Stimulated activated CD4-positive, alpha-beta T cell treated with anti-CD3 and anti-CD28 coated beads, TNF-alpha, amount 100 ng/mL, for 4 hours (primary cell): ENCODE data around the gene OR2A12.
"Not testable (repeated sequence)": the region's sequence is repeated elsewhere in the genome, so short reads cannot be mapped to it uniquely, and the experiment has no call there.

Source experiments
- DNase-seq, 3 experiments: peaks; one replicate each; pipeline ENCODE4 v3.0.0-alpha.2; 2020; ENCODE audit warnings: low read depth in 3 of 3

Gene OR2A12

DNA sequence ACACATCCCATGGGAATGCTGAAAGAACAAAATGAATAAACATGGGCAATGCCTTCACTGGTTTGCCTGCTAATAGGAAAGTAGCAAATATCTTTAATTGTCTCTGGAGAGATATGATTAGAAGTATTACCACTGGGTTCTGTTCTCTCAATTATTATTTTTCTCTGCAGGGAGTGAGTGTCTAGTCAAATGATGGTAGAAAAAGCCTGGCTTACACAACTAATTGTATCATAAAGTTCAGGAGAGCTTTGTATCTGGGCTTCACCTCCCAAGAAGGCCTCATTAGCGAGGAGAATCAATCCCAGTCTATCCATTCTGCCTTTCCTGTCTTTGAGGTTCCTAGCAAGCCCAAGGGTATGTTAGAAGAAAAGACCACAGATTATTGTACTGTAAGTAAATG is 36.8 kb downstream of the OR2A12 start, which contains the start of gene OR2A14:
Gene OR2A14 (plus strand): TSS at position 301 of the 400 bp plus-strand sequence. CDS start 5,937 bp downstream, outside the sequence.
- DNase-seq: no peak

DNA sequence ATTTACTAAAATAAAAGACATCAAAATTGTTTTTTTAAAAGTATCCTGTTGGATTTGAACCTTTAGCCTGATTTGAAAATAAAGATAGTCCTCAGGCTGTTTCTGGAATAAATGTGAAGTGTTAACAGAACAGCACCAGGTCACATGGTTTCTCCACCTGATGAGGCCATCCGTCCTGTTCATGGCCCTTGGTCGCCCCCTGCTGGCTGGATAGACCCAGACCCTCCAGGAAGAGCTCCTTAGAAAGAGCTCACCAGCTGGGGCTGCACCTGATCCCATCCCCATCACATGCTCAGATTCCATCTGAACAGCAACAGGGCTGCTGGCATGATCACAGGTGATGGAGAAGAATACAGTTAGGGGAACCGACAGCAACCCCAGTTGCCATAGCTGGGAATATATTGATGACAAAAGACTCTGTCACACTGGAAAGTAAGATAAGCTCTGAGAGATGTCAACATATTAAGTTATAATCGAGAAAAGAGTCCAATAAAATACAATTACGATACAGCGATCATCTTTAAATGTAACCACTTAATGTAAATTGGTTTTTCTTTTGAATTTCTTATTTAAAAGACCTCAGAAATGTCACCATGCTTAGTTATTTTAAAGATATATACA is 41.7 kb downstream of the OR2A12 start:
- peak; percentile 77 to 88 (median 79) for DNase-seq

DNA sequence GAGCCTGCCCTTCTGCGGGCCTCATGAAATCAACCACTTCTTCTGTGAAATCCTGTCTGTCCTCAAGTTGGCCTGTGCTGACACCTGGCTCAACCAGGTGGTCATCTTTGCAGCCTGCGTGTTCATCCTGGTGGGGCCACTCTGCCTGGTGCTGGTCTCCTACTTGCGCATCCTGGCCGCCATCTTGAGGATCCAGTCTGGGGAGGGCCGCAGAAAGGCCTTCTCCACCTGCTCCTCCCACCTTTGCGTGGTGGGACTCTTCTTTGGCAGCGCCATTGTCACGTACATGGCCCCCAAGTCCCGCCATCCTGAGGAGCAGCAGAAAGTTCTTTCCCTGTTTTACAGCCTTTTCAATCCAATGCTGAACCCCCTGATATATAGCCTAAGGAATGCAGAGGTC is 43.5 kb downstream of the OR2A12 start:
- DNase-seq: not testable (repeated sequence)

DNA sequence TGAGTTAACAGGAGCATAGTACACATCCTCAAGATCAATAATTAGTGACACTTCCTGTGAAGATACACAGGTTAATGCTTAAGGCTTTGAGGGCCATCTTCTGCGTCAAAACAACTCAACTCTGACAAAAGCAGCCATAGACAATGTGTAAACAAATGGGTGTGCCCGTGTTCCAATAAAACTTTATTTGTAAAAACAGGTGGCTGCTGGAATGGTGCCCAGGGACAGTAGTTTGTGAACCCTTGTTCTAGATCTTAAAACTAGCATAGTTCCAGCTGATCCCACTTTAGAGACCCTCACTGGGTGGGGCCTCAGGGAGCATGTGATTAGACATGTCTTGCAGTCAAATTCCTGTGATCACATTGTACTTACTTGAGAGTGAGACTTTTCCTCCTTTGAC is 44.7 kb downstream of the OR2A12 start:
- DNase-seq: no peak

GRCh38 chr7:144132262-144132661 is 46.2 kb downstream of the OR2A12 start:
- no peak for DNase-seq

DNA sequence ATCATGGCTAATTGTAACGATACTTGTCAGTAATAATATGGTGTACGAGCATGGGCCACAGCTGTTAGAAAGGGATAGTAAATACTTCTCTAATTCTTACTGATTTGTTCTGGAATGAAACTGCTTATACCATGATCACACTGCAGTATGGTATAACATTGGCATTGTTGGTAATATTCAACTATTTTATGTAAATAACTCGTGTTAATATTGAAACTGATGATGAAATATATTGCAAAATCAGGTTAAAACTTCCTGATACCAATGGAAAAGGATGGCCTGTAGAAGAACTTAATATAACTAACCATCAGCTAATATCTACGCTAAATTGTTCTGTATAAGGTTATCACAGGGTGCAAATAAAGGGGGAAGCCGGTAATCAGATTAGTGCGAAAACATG is 47.2 kb downstream of the OR2A12 start:
- DNase-seq: no peak

DNA sequence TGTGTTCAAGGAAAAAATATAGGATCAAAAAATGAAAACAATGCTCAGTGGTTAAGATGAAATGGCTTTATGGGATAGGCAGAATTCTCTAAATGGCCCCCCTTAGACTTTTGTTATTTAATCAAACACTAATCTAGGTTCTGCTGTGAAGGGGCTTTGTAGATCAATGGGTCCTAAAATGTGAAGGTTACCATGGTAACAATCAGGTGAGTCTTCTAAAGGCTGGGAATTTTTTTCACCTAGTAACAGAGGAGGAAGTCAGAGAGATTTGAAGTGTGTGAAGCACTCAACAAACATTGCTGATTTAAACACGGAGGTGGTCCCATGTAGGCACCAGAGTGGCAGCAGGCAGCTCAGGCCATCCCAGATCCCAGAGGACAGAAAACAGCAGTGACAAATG is 48.0 kb downstream of the OR2A12 start:
- no peak for DNase-seq

GRCh38 chr7:144137501-144137900 is 51.4 kb downstream of the OR2A12 start:
- no peak for DNase-seq

- DNase-seq: no peak
Measured at GRCh38 chr7:144142187-144142586, 56.1 kb downstream of the OR2A12 start.

DNA sequence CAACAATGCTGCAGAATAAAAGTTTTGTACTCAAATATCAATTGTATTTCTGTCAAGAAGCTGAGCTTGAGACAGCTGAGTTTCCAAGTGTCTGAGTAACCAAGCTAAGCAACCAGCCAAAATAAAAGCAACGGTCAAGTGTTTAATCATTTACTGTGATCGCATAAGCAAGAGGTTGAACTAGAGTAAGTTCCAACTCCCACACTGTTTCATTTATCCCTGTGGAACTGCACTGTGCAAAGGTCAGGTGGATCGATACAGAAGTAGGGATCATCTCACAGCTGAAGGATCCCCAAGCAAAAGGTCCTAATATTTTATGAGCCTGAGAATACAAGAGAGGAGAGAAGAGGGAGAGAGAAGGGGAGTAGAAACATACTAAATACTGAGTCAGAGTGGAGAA is 58.3 kb downstream of the OR2A12 start:
- no peak for DNase-seq

GRCh38 chr7:144148224-144148827 is 62.2 kb downstream of the OR2A12 start:
- no peak for DNase-seq
